Activated CD8-positive, alpha-beta memory T cell treated with anti-CD3 and anti-CD28 coated beads for 36 hours (primary cell): ENCODE results near the gene COL27A1. TPM values are rescaled to one million over a fixed set of nuclear protein-coding genes. Genes with fewer than 3 reads are reported as not detected.

Experiments used
- CTCF ChIA-PET: fragments of 350-600 bp; sonication (Branson Sonifier 250); formaldehyde crosslinking; loops from one replicate; lab custom pipeline; 2021; ENCODE audit warnings: antibody characterized with exemption; lab: Charles Lee
- POLR2A ChIA-PET: fragments of 350-600 bp; sonication (Branson Sonifier 250); formaldehyde crosslinking; loops from one replicate; lab custom pipeline; 2021; ENCODE audit warnings: antibody characterized with exemption; lab: Charles Lee
- total RNA-seq, 2 experiments: library from RNA; stranded (reverse); gene quantifications; one replicate each; pipeline ENCODE4 v1.2.3, GENCODE V29; 2021

The COL27A1 gene
- total RNA-seq, 2 experiments from 2014 or later = 2.9 to 3.2 TPM

DNA sequence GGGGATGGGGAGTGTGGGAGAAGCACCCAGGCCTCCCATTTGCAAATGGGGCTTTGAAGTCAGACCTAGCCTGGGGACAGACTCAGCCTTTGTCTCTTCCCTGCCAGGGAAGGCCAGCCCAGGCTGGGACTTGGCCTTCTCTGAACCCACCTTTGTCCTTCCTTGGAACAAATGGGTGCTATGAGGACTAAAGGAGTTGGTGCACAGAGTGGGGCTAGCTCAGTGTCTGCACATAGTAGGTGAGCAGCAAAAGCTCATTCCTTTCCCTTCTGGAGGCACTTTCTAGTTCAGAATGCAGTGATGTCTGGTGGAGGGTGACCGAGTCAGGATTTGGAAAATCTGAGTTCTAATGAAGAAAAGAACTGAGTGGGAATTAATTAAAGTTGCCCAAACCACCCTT lies 37.2 kb downstream of the COL27A1 start:
- ChIA-PET POLR2A (no interaction called here), CTCF (no interaction called here)

DNA sequence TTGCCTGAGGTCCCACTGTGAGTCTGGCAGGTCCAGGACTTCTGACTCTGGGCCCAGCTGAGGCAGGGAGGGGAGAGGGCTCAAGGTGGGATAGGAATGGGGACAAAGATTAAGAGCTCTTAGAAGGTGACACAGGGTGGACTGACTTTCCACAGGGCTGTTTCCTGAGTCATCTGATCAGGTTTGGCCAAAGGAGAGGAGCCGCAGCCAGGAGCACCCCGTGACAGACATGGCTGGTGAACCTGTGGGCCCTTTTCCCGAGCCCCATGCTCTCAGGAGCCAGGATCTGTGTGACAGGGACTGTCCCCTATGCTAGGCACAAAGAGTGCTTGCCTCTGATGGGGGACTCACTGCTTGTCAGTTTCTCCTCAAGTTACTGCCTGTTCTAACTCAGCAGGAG lies 37.8 kb downstream of the COL27A1 start:
- POLR2A ChIA-PET = no interaction called here
- CTCF ChIA-PET = no interaction called here

DNA sequence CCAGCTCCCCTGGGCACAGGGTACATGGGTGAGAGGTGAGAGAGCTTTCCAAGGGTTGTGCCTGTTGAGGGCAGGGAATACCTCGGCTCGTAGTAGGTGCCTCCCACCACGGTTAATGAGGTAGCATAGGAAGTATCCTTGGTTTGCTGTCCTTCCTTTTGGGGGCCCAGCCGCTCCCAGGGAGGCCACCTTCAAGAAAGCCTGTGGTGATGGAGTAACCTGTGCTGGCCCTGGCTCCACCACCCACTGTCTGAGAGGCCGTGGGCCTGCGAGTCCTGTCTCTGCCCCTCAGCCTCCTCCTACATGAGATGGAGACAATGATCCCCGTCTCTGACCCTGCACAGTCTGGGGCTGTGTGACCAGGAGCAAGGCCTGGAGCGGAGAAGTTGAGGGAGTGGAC lies 40.8 kb downstream of the COL27A1 start:
- CTCF ChIA-PET = no interaction called here
- POLR2A ChIA-PET = no interaction called here

DNA sequence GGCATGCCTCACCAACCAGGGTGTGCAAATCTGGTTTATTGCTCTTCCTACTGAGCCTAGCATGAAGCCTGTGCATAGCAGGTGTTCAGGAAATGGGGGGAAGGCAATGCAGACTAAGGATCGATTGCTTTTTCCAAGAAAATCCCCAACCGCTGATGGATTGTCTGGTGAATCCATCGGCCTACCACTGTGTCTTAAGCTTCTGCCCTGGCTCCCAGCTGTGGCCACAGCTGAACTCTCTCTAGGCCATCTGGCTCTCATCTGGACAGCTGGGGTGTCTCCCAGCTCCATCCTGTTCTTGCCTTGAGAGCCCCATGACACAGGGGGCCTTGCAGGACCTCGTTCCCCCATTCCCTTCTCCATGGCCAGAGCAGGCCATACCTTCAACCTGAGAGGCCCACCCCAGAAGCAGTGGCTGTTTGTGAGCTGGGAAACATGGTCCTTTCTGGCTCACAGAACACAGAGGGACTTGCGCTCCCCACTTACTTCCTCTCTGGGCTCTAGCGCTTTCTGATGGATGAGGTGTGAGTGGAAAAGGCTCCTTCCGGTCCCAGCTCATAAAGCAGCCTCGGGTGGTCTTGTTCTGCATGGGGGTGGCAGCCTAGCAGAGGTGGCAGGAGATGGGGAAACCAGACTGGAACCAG lies 41.8 kb downstream of the COL27A1 start:
- POLR2A ChIA-PET = no interaction called here
- CTCF ChIA-PET = no interaction called here

DNA sequence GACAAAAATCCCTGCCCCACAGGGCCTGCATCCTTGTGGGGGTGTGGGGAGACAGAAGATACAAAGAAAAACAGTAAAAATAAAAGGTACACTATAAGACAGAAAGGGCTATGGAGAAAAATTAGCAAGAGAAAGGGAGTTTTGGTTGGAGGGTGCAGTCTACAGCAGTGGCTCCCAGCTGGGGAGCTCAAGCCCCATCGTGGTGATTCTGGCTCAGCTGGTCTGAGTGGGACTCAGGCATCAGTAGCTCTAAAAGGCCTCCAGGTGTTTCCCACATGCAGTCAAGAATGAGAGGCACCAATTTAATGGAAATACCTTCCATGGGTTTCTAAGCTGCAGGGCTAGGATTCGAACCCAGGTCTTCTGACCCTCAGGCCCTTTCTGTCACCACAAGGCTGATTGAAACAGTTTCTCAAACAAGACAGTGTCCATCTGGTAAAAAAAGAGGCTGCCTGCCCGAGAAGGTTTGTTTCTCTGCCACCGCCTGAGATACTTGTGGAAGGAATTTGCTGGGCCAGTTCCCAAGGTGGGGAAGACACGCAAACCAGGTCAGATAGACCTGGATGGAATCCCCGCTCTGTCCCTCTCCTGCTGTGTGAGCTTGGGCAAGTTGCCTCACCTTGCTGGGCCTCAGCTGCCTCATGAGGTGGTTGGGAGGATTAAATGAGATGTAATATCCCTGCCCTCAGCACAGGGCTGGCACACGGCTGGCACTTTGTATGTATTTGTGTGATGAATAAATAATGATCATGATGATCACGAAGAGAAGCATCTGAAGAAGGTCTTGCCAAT lies 43.1 kb downstream of the COL27A1 start:
- ChIA-PET CTCF (no interaction called here), POLR2A (no interaction called here)

DNA sequence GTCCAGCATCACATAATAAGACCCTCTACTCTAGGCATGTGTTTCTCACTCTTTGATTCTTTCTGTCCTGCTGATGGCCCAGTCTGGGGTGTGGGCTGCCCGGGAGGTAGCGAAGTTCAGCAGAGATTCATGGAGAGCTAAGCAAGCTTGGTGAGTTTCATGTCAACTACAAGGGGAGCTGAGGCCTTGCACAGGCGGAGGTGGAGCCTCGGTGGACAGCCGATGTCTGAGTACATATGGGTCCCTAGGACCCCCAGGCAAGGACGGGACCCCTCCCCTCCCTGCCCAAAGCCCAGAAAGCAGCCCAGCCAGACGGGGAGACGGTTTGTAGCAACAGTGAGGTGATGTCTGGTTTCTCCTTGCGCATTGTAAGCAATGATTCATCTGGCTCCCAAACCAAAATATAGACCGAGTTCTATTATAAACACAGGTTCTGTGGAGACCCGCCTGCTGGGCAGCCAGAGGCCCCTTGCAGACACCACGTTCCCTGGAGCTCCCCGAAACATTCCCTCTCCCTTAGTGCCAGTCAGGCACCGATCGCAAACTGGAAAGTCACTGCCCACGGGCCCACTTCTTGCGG lies 45.5 kb downstream of the COL27A1 start:
- ChIA-PET CTCF (interaction anchor here (1.1 kb wide), 1 partner anchor 118 kb away, joined by 3 read pairs; no protein-coding TSS in a partner anchor), POLR2A (no interaction called here)

DNA sequence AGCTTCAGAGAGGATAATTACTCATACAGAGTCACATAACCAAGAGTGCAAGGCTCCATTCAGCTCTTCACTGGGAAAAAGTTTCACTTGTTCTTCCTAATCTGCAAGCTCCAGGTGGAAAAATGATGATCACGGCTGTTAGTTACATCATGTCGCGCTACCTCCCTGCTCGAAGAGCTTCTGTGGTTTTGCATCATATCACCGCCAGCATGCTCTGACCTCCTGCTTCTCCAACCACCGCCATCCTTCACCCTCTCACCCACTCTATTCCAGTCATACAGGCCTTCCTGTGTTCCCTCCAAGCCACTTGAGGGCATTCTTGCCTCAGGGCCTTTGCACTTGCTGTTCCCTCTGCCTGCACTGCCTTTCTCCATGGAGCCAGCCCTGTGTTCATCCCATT lies 47.1 kb downstream of the COL27A1 start:
- ChIA-PET POLR2A (no interaction called here), CTCF (no interaction called here)

DNA sequence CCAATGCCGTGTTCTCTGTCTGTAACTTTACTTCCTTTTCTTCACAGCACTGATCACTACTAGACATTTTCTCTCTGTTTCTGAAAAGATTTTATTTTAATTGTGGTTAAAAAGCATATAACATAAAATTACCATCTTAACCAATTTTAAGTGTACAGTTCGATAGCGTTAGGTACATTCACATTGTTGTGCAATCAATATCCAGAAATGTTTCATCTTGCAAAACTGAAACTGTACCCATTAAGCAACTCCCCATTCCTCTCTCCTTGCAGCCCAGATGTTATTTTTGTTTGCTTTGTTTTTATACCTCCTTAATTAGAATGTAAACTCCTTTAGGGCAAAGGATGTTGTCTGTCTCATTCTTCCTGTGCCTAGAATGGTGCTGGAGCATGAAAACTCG lies 47.5 kb downstream of the COL27A1 start:
- CTCF ChIA-PET = no interaction called here

DNA sequence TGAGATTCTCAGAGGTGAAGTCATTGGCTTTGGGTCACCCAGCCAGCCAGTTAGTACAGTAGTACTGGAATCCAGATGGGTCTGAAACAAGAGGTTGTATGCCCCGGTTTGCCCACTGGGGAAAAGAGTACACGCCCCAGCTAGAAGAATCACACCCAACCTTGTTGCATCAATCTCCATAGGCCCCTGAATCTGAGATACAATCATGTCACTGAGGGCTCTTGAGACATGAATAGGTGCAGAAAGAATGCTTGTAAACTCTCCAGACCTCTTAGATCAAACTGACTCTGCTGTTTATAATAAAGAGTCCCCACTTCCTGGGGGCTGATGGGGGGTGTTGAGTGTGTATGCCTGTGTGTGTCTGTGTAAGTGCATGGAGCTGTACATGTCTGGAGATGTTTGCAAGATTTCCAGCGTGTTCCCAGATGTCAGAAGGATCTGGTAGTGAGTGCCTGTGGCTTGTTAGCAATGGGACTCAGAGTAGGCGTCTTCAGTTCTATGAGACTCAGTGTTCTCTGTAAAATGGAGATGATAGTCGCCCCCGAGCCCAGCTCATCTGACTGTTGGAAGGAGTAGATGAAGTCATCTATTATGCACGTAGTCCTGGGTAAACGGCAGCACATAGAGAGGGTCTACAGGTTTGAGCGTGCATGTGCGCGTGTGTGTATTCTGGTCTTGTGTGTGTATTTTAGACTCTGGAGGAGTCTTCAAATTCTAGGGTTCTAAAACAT lies 48.2 kb downstream of the COL27A1 start:
- ChIA-PET CTCF (no interaction called here), POLR2A (no interaction called here)

More for the DNA sequence above, 47.5 kb downstream of the COL27A1 start:
- POLR2A ChIA-PET = no interaction called here

DNA sequence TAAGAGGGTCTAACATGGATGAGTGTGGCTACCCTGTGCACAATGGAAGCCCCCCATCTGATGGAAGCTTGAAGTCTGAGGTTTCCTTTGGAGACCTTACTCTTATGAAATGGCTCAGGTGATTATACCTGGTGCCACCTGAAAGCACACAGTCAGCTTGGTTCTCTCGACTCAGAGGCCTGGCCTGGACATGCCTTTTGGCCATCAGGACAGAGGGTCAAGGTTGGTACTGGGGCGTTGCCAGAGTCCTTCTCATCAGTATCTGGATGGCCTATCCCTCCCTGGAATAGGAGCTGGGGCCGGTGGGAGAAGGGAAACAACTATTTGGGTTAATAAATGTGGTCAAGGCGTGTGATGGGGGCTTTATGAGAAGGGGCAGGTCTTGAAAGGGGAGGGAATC lies 48.9 kb downstream of the COL27A1 start:
- ChIA-PET CTCF (no interaction called here), POLR2A (no interaction called here)

DNA sequence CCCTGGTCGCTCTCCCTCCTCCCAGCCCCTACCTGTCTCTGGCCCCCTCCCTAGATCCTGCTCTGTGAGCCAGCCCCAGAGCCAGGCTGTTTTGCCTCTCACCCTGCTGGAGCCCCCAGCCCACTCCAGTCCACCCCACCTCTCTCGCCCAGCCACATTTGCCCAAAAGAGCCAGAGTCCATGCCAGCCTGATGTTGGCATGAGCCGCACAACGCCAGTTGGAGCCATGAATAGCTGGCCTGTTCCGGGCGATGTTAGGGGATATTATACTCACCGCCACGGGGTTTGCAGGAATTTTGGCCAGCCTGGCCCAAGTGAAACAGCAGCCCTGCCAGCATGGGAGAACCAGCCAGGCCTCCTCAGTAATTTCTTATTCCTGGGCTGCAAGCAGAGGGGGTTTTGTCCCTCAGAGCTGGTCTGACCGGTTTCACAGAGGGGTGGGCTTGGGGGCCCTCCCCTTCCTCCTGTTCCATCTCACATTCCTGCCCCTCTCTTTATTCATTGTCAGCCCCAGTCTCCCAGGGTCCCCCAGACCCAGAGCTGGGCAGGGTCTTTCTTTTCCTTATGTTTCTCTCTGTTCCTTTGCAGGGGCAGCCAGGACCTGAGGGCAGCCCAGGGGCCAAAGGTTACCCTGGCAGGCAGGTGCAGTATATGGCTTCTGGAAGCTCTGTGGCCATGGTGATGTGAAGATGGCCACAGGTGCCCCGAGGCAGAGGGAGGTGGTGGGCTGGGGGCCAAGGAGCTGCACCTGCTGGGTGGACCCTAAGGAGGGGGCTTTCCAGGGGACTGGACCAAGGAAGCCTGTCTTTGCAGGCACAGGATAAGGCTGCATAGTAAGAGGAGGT lies 50.1 kb downstream of the COL27A1 start:
- ChIA-PET CTCF (no interaction called here), POLR2A (no interaction called here)

DNA sequence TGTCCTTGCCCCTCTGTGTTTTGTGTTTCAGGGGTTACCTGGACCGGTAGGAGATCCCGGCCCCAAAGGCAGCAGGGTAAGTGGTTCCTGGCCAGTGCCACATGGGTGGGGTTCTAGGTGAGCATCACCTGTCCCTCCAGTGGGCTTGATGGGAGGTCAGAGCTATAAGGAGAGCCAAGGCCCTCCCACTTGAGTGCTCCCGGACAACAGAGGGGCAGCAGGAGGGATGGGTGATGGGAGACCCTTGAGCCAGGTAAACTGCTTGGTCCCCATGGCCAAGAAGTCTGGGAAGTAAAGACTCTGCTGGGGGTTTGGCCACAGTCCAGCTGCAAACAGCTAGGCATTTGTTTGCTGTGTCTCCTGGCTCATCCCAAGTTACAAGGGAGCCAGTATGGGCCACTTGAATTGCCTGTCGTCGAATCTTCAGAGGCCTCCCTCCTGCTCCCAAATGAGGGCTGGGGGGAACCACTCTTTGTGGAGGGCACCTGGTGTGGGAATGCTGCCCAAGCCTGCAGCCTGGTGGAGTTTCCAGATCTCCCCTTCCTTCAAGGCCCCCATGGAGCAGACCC lies 51.0 kb downstream of the COL27A1 start:
- POLR2A ChIA-PET = no interaction called here
- CTCF ChIA-PET = no interaction called here

DNA sequence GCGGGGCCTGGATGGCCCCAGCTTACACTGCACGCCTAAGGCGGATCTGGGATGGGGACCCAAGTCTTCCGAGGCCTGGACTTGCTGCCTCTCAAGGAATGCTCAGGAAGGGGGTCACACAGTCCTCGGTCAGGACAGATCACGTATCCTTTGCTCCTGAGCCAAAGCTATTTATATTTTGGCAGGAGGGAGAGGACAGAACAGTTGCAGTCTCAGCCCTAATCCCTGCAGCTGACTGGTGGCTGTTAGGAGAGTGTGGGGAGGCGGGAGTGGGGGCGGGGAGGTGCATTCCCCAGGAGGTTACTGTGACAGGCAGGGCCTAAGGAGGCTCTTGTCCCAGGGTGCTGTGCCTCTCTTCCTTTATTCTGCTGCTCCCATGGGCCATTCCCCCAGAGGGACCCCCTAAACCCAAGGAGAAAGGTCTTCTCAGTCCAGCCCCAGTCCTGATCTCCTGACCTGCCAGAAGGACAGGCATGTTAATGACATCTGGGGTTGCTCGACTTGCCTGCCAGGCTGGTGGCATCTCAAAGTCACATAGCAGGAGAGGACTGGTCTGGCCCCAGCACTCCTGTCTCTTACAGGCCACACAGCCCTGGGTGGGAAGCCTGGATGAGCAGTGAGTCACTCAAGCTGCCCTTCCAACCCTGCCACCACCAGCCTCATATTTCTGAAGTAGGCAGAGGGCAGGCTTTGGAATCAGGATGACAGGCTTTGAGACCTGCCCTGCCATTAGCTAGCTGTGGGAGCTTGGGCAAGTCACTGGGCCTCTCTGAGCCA lies 51.9 kb downstream of the COL27A1 start:
- POLR2A ChIA-PET = no interaction called here
- CTCF ChIA-PET = no interaction called here

DNA sequence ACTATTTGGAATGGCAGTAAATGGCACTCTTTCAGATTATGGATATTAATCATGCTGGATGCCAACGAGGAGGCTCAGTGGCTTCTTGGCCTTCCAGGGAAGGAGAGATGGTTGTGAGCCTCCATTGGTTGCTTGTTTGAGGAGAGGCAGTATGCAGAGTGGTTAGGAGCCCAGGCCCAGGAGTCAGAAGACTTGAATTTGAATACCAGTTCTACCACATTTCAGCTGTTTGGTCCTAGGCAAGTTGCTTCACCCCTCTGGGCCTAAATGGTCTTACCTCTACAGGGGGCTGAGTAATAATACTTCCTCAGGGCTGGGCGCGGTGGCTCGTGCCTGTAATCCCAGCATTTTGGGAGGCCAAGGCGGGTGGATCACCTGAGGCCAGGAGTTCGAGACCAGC lies 52.5 kb downstream of the COL27A1 start:
- CTCF ChIA-PET = interaction anchor here (1.0 kb wide), 1 partner anchor 83 kb away, joined by 3 read pairs; no protein-coding TSS in a partner anchor
- POLR2A ChIA-PET = no interaction called here

DNA sequence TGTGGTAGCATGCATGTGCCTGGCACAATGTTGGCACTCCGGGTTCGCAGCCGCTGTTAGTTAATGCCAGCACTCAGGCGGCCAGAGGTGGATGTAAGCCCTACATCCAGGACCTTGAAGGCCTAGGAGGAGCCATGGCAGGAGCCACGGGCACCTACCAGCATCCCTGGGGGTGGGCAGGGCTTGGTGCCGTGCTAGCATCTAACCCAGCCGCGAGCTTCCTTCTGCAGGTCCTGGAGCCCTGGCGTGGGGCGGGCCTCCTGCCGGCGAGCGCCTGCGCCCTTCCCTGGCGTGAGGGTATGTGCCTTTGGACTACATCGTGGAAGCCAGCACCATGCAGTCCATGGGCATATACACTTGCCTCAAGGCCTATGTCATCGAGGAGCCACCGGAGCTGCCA lies 53.8 kb downstream of the COL27A1 start:
- CTCF ChIA-PET = no interaction called here
- POLR2A ChIA-PET = no interaction called here

DNA sequence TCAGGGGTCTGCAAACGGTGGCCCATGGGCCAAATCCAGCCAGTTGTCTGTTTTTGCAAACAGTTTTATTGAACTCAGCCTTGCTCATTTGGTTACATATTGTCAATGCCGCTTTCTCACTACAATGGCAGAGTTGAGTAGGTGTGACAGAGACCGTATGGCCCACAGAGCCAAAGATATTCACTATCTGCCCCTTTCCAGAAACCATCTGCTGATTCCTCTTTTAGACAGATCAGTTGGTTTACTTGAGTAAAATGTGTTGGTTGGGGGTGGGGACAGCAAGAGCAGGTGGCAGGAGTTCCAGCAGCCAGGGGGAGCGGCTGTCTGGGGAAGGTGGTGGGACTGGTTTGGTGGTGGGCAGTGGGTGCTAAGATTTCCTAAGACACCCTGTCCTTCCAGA lies 54.8 kb downstream of the COL27A1 start:
- CTCF ChIA-PET = no interaction called here
- POLR2A ChIA-PET = no interaction called here

DNA sequence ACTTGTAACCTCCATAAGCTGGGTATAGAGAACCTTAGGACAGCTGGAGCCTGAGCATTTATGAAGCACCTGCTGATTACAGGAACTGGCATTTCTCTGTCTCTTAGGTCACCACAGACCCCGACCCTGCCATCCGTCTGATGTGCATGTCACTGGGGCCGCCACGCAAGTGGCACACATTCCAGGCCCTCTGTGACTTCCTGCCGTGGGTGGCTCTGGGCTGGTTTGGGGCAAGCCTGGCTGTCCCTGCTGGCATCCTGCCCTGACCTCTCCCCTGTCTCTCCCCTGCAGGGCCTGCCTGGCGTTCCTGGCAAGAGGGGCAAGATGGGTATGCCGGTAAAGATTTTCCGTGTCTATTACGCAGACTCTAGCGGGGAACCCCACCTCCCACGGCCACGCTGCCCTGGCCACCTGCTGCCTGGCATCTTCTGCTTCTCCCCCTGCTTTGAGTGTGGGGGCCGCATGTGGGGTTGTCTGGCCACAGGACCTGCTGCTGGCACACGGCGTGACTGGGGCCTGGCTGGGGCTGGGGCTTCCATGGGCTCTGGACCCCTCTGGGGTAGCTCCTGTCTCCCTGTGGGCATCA lies 55.4 kb downstream of the COL27A1 start:
- ChIA-PET POLR2A (no interaction called here), CTCF (no interaction called here)

DNA sequence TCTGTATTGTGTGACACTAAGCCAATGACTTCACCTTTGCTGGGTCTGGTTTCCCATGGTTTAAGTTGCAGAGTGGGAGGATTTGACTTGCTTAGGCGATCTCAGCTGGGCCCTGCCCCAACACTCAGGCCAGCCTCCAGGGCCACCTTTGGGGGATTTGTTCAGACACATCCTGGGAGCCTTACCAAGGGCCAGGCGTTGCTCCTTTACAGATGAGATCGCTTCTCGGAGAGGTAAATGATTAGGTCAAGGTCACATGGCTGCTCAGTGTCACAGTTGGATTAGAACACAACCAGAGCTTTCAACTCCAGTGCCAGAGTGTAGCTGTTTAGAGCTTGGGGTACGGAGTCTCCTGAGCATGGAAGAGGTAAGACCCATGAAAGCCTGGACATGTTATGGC lies 57.5 kb downstream of the COL27A1 start:
- POLR2A ChIA-PET = no interaction called here
- CTCF ChIA-PET = no interaction called here
